Measurements from ENCODE around the gene CDC6.

GRCh38 chr17:40351359-40352236 is 63.9 kb downstream of the CDC6 start:
- TF ChIP-seq REST (IDR thresholded peaks at IDR 0.05; ENCODE audit: insufficient read depth in 1 of 2, low read depth in 2 of 2, low read length in 2 of 2) (no peak), POLR2AphosphoS5 (IDR thresholded peaks at IDR 0.05; ENCODE audit: low read depth, low read length) (no peak)

Measured in PFSK-1 (cell line).